Left ventricle myocardium superior (tissue), 1 donor: ENCODE results near the gene PLS3. TPM values are rescaled to one million over a fixed set of nuclear protein-coding genes. Genes with fewer than 3 reads are reported as not detected.

Source experiments
- ATAC-seq: fragments of 200-7000 bp; cut with Tn5 transposase; one replicate; pipeline ENCODE4 v1.9.1; 2020; ENCODE audit warnings: mild to moderate bottlenecking, moderate library complexity
- DNase-seq: peaks from one replicate; pipeline ENCODE4 v3.0.0-alpha.2; 2020
- intact Hi-C: fragments of 100-400 bp; cut with micrococcal nuclease; formaldehyde crosslinking; loops from one replicate; pipeline ENCODE4 v1.11.0; 2022
- total RNA-seq: library from RNA; stranded (reverse); fragmentation: NEBNext Ultra II Directional; extraction: Animal tissue kit (Norgen Biotek cat#: 25700); gene quantifications from one replicate; pipeline ENCODE4 v1.2.1, GENCODE V29; 2021
- donor health status: DM: no; HTN: yes; CAD: no; lungs with severe emphysema.

The PLS3 gene
- total RNA-seq, 1 donor from 2014 or later = 40.8 TPM

DNA sequence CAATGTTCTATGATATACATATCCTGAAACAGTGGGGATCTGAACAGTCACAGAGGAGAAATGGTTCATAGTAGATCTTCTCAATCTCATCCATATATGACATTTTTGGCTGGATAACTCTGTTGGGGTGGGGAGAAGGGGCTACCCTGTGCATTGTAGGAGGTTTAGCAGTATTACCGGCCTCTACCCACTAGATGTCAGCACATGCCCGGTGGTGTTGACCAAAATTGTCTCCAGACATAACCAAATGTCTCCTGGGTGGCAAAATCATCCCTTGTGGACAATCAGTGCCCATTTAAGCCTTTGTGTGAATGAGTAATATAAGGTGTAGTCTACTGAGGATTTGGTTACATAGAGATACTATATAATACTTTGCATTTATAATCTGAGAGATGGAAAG is 89.9 kb downstream of the PLS3 start:
- DNase-seq = peak; percentile 29
- intact Hi-C loops = no loop called here
- ATAC-seq = peak; percentile 68

DNA sequence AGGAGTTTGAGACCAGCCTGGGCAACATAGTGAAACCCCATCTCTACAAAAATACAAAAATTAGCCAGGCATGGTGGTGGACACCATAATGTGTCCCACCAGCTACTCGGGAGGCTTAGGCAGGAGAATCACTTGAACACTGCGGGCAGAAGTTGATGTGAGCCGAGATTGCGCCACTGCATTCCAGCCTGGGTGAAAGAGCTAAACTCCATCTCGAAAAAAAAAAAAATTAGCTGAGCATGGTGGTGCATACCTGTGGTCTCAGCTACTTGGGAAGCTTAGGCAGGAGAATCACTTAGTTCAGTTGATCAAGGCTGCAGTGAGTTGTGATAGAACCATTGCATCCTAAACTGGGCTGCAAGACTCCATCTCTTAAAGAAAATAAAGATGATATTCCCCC is 91.2 kb downstream of the PLS3 start:
- intact Hi-C loops = no loop called here
- no peak for DNase-seq
- ATAC-seq = no peak

DNA sequence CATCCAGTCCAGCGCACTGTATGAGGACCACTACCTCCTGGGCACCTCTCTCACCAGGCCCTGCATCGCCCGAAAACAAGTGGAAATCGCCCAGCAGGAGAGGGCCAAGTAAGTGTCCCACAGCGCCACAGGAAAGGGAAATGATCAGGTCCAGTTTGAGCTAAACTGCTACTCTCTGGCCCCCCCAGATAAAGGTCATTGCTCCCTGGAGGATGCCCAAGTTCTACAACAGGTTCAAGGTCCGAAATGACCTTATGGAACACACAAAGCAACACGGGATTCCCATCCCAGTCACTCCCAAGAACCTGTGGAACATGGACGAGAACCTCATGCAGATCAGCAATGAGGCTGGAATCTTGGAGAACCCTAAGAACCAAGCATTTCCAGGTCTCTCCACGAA is 104.1 kb downstream of the PLS3 start:
- intact Hi-C loops = no loop called here
- DNase-seq = no peak
- no peak for ATAC-seq

DNA sequence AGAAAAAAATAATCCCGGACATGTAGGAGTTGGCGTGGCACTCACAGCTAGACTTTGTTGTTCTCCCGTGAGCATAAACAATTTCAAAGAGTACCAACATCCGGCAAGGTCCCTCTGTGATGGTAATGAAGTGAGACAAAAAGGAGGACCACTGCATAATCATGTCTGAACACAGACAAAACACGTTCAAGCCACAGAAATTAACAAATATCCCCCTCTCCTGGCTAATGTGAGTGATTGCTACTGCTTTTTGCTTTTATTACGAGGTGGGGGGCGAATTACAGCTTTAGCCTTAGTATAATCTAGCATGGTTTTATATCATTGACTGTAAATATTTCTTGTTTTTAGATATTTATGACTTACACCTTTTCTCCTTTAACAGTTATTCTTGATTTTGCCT is 118.5 kb downstream of the PLS3 start:
- DNase-seq (no peak), ATAC-seq (no peak)
- intact Hi-C loops = no loop called here

DNA sequence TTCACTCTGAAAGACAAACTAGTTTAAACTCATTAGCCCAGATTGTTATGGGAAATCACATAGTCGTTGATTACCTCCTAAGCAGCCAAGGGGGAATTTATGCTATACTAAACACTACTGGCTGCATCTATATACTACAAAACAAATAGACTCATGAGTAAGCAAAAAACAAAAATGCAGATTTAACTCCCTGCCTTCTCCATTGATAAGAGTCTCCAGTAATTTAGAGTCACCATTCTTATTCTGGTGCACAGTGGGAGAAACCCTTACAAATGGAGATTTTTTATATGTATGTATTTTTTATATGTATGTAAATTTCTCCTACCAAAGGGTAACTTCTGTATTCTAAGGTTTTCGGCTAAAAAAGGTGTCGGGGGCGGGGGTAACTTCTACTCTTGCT is 126.6 kb downstream of the PLS3 start:
- ATAC-seq = no peak
- intact Hi-C loops = no loop called here

DNA sequence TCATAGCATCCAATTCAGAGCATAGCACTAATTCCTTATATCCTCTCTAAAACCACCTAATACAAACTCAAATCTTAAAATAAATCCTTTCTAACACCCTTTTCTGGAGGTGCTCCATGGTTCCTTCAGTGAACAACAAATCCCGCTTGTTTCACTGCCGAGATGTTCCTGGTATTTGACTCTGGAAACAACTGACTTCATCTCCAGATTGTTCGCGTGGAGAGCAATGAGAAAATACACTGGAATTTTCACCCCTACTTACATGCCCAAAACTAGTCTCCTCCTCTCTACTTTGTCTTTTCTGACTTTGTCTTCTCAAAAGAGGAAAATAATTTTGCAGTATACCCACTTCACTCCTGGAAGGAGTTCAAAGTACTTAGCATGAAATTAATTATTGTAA is 129.0 kb downstream of the PLS3 start:
- ATAC-seq (no peak), DNase-seq (no peak)
- intact Hi-C loops = loop anchor here (5.0 kb wide), 1 partner anchor 358 kb away; no protein-coding TSS in a partner anchor

More for the DNA sequence above, 126.6 kb downstream of the PLS3 start:
- DNase-seq = no peak

DNA sequence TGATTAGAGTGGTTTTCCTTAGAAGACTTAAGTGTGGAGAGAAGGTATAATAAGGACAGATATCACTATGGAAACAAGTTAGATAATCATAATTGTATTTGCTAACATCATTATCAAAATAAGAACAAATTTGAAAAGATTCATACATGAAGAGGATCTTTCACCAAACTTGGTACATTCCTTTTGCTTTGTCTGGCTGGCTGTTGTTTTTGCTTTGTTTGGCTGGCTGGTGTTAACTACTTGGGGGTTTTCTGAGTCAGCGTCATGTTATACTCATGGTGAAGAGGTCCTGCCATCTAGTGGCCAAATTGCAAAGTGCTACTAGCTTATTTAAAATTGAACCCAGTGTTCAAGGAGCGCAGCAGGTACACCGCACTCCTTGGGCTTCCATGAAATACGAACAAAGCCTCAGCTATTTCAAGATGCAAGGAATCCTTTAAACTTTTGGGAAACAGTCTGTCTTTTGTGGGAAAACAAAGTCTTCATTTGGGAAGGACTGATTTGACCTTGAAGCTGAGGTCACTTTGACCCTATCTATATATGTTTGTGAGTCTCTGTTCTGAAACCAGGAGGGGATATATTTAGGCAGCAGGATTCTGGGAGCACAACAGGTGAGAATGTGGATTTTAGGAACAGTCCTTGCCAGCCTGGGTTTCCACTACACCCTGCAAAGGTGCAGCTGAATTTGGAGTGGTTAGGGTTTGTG is 129.7 kb downstream of the PLS3 start:
- intact Hi-C loops = loop anchor here (5.0 kb wide), 1 partner anchor 358 kb away; no protein-coding TSS in a partner anchor

DNA sequence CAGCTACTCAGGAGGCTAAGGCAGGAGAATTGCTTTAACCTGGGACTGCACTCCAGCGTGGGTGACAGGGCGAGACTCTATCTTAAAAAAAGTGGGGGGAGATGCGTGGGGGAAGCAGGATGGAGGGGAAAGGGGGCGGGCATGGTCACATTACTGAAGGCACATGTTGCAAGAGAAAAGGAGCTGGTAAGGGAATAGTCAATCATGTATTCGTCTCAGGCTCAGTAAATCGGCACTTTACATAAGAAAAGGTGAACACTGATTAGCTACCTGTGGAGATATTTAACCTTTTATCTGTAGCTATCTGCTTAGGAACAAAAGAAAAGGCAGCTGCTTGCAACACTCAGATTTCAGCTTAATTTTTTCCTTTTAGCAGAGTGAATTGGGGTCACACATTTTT is 132.5 kb downstream of the PLS3 start:
- DNase-seq (no peak), ATAC-seq (no peak)
- intact Hi-C loops = loop anchor here (5.0 kb wide), 1 partner anchor 361 kb away; no protein-coding TSS in a partner anchor

More for the DNA sequence above, 129.7 kb downstream of the PLS3 start:
- ATAC-seq (peak; percentile 70), DNase-seq (no peak)

DNA sequence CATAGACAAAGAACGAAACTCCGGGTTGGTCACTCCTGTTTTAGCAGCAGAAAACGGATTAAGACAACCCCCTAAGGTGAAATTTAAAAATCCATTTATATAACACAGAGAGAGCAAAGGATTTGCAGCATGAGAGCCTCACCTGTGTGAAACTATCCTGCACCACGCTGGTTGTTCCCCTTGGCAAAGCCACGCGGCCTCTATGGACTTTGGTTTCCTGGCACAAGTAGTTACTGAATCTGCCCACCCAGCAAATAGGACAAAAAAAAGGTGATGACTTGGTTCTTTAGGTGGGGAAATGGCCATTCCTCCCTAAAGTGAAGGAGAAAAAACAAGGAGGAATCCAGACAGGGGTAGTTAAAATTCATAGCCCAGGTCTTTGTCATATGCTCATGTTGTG is 133.1 kb downstream of the PLS3 start:
- DNase-seq (no peak), ATAC-seq (no peak)
- intact Hi-C loops = loop anchor here (5.0 kb wide), 1 partner anchor 362 kb away; no protein-coding TSS in a partner anchor

DNA sequence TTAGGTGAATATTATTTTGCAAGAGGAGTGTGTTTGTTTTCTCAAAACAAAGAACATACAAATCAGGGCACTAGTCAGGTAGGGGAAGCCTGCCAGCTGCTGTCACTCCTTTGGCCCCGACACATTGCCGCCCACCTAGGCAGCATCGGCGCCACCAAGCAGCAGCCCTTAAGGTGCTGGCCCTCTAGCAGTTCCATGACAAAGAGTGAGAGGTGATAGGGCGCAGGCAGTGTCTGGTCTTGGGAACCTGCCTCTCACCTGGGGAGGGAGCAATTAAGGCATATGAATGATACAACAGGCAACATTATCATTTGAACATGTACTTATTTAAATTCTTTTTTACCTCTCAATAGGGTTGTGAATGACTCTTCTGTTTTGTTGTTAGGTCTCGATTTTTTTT is 135.1 kb downstream of the PLS3 start:
- intact Hi-C loops = no loop called here
- ATAC-seq (no peak), DNase-seq (no peak)

DNA sequence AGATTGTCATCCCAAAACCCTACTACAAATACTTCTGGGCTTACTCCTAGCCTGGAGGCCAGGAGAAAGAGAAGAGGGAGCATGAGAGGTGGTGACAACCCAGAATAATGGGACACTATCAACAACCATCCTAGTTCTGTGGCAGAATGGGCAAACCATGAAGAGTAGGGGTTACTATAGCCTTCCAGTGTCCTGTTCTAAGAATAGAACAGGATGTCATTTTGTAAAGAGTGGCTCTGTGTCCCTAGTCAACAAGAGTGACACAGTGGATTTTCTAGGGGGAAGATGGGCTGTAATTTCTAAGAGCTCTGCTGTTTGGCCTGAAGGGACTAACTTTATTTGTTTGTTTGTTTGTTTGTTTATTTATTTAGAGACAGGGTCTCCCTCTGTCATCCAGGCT is 136.0 kb downstream of the PLS3 start:
- intact Hi-C loops = no loop called here
- ATAC-seq (no peak), DNase-seq (no peak)

DNA sequence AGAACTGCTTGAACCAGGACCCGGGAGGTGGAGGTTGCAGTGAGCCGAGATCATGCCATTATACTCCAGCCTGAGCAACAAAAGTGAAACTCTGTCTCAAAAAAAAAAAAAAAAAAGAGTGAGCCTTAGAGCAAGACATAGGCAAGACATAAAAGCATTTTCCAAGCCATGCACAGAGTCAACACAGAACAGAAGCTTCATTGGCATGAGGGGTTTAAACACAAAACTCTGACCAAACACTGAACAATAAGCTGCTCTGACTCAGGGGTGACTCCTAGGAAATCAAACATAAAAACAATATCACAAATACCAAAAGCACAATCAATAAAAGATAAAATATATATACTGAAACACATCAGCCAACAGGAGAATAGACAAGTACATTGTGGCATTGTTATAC is 136.8 kb downstream of the PLS3 start:
- ATAC-seq (no peak), DNase-seq (no peak)
- intact Hi-C loops = no loop called here
